Superior temporal gyrus (tissue), 1 donor: ENCODE results near the gene TNFRSF11A.

Experiments
- DNase-seq: peaks from one replicate; pipeline ENCODE4 v3.0.0-alpha.2; 2016; ENCODE audit errors: extremely low spot score

Gene TNFRSF11A

DNA sequence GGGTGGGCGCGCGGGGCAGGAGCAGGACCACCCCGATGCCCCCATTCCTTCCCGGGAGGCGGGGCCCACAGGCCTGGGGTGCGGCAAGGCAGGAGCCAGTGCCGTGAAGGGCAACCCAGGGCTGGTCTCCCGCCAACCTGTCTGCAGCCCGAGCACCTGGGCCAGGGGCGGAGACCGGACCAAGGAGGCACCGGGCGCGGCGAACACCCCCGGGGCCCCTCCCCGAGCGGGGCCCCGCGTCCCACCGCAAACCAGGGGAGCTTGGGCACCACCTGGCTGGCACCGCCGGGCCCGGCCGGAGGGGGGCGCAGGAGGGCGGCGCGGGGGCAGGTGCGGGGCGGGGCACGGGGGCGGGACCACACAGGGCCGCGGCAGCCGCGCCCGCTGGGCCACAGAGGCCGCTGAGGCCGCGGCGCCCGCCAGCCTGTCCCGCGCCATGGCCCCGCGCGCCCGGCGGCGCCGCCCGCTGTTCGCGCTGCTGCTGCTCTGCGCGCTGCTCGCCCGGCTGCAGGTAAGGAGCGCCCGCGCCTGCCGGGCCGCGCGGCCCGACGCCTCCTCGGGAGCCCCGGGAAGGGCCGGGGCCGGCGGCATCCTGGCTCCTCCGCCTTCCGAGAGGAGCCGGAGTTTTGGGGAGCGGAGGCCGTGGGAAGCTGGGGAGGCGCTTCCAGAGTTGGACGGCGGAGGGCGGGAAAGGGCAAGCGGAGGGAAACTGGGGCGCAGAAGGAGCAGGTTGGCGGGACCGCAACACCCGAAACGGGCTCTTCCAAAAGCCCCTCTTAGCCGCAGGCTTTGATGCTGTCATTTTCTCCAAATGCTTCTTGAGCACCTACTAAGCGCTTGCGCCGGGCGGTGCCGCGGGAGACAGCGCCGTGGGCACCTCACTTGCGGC lies at the start of gene TNFRSF11A:
Gene TNFRSF11A, plus strand, starts transcription at position 394 of the 889 bp plus-strand sequence. Its CDS starts 43 bp downstream, at position 437.
- DNase-seq: no peak

- no peak for DNase-seq
These were observed 48.1 kb upstream of the TNFRSF11A start for GRCh38 chr18:62277045-62277444.

DNA sequence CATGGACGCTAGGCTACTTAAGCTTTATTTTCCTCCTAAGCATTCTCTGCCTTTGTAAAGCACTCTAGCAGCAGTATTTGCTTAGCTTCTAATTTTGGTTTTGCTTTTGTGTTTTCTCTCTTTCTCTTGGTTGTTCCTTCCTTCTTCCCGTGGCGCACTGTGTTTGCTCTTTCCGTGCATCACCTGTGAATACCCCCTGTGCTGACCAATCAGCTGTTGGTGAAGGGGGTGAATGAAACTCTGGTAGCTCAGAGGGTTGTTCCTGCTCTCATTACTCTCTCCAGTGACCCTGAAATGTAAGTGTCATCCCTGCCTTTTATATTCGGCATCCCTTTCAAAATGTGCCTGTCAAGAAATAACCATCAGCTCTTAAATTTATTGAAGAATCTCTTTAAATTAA lies 45.5 kb upstream of the TNFRSF11A start:
- no peak for DNase-seq

DNA sequence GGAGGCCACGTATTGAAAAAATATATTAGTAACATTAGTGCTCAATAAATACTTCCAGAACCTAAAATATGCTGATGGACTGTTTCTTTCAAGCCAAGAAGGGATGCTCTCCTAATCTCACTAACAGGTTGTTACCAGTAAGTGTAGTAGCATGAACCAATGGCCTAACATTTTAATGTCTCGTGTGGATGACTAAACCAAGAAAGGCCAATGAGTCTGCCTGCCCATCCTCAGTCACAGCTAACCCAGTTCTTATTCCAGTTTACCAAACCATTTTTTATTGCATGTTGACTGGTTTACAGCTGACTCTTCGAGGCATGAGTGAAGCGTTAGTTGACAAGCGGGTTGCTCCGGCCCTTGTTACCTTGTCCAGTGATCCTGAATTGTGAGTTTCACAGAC lies 45.1 kb upstream of the TNFRSF11A start:
- DNase-seq: no peak

DNA sequence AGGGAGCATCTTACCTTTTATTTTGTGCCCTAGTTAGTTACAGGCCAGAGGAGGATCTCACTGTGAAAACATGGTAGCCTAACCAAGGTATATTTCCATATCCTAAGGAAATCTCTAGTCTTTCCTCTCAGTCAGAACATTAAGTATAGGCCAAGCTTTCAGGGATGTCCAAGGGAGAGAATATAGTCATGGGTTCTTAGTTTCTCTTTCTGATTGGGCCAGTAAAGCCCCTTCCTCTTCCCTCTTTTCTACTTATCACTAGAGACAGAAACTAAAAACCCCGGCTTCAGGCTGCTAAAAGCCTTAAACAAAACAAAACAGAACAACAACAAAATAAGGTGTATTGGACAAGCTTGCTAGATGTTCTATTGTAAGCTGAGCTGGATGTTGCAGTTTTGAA lies 44.3 kb upstream of the TNFRSF11A start:
- no peak for DNase-seq

DNA sequence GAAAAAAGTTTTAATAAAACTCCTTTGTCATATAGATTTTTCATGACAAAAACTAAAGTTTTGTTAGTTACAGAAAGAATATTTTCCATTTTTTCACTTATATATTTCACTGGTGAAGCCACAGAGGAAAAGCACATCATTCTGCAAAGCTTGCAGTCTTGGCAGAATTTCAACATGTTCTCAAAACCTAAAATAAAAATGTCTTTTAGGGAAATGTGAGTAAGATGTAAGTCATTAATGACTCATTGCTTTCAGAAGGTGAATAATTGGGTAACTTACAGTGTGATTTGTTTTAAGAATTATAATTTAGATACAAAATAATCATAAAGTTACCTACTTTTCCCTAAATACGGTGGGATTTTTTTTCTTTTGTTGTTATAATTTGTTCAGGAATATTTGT lies 43.4 kb upstream of the TNFRSF11A start:
- peak; percentile 53 for DNase-seq

DNA sequence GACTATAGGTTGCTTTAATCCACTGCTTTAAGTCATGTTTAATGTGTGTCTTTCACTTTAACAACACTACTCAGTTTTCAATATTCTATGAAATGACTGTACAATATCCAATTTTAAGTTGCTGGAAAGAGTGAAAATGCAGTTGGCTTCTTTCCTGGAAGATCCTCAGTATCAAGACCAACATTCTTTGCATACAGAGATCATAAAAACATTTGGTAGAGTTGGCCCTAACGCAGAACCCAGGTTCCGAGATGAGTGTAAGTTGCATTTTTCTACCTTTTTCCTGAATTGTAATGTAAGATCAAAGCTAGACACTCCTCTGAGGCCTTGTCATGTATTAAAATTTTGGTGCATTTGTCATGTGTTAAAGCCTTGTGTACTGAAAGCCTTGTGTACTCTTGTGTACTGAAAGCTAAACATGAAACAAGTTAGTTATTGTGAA lies 42.9 kb upstream of the TNFRSF11A start:
- DNase-seq: no peak

DNA sequence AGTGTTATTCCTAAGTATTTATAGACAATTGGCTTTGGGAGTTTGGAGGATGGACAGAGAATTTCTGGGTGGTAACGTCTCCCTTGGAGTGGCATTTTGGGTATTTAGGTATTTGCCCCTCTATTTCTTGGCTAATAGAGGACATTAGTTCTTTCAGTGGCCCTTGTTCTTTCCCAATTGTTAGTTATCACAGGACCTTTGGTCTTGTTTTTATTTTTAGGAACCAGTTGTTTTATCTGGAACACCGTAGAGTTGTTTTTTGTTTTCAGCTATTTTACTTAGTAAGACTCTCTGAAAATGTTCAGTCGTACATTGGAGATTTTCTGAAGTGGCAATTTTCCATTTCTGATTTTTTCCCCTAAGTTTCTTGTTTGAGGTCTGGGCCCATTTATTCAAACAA lies 40.5 kb upstream of the TNFRSF11A start:
- DNase-seq: no peak

DNA sequence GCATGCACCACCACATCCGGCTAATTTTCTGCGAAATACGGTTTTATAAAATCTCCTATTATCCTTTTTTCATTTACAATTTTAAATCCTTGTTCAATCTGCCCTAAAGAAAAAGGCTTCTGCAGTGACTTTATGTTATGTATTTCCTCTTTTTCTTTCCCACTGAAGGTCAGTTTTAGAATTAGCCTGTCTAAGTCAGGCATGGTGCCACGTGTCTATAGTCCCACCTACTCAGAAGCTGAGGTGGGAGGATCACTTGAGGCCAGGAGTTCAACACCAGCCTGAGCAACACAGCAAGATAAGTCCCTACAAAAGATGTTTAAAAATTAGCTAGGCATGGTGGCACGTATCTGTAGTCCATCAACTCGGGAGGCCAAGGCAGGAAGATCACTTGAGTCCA lies 39.8 kb upstream of the TNFRSF11A start:
- no peak for DNase-seq

DNA sequence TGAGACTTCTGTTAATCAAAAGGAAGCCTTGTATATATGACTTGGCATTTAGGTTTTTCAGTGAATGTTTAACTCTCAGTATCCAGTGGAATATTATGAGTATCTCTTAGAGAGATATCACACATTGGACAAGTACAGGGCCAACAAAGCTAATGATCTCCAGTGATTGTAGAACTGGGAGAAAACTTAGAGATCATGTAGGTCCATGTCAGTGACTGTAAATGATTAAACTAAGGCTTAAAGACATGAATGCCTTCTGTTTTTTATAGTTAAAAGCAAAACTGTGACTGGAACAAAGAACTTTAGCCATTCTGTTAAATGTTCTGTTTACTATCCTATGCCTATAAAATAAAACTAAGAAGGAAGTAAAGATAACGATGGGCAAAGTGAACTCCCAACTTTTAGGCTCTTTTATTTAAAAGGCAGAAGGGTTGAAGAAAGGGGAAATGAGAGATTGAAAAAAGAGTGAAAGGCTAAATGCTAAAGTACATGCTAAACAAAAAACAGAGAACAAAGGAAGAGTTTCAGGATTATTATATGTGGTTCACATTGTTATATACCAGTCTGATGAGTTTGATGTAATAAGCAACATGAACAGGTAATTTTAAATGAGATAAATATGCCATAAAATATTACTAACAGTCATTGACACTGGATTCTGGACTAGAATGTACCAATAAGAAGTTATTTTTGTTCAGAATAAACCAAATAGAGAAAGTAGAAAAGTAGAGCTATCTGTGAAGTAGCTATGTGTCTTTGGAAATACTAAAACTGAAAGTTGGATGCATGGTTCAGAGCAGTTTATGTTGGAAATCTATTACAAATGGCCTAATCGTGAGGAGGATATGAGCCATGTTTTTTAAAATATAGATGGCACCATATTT lies 37.1 kb upstream of the TNFRSF11A start:
- no peak for DNase-seq

DNA sequence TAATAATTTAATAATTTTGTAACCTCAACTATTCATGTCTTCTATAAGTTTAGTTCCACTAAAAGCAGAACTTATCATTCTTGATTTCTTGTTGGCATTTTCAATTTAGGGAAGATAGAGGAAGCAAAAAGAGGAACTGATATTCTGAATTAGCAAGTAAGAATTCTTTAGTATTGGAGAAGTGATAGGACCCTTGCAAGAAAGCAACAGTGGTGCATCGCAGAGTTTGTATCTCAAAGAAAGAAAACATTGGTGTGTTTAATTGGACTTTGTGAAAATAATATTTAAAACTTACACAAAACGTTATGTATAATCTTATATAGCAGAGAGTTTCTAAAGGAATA lies 36.5 kb upstream of the TNFRSF11A start:
- DNase-seq: no peak

GRCh38 chr18:62289047-62289446 lies 36.1 kb upstream of the TNFRSF11A start:
- no peak for DNase-seq

DNA sequence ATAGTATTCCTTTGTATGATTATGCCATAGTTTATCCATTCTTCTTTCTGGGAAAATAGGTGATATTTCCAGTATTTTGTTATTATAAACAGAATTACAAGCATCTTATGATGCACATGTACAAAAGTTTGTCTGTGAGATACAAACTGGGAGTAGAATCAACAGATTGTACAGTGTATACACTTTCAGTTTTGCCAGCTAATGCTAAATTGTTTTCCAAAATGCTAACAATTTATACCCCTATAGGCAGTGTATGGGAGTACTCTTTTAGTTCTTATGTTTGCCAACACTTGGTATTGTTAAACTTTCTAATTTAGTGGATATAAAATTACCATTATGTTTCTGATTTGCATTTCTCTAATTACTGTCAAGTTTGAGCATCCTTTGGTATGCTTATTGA lies 31.0 kb upstream of the TNFRSF11A start:
- no peak for DNase-seq

DNA sequence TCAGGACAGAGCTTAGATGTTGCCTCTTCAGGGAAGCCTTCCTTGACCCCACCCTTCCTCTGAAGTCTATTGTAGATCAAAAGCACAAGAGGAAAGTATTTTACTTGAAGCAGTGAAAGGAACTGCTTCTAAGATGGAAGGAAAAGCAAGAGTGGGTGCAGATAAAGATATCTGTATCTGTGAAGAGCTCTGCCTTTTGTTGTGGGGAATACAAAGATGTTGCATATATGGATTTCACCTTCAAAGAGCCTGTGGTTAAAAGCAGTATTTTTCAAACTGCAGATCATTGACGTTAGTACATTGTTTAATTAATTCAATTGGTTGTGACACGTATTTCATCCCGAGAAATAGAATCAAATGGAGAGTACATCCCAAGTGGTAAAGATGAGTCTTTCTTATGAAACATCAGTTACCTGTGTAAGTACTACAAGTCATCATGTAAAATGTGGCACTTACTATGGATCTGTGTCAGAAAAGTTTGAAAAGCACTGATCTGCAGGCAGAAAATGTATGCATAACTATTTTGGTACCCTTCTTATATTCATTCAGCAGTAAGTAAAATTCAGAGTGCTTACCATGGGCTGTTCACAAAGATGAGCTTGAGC lies 24.6 kb upstream of the TNFRSF11A start:
- no peak for DNase-seq

DNA sequence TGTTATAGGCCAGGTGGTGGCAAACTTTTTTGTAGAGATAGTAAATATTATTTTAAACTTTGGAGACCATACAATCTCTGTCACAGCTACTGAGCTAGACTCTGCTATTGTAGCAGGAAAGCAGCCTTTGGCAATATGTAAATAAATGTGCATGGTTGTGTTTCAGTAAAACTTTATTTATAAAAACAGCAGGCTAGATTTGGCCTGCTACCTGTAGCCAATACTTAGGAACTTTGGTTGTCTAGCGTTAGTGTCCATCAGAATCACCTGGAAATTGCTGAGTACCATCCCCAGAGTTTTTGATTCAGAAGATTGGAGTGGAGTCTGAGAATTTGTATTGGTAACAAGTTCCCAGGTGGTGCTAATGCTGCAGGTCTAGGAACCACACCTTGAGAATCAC lies 23.8 kb upstream of the TNFRSF11A start:
- no peak for DNase-seq

DNA sequence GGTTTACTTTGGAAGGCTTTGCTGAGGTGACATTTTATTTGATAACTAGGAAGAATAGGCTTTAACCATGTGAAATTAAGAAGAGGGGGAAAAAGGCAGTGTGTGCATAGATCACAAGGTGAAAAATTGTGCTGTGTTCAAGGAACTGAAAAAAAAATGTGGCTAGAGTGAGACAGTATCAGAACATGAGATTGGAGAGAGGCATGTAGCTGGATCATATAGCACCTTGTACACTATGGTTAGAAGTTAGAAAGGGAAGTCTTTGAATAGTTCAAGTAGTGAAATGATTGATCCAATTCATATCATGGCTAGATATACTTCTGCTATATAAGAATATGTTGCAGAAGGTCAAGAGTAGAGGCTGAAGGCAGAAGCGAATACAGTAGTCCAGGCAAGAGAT lies 12.3 kb upstream of the TNFRSF11A start:
- DNase-seq: no peak

DNA sequence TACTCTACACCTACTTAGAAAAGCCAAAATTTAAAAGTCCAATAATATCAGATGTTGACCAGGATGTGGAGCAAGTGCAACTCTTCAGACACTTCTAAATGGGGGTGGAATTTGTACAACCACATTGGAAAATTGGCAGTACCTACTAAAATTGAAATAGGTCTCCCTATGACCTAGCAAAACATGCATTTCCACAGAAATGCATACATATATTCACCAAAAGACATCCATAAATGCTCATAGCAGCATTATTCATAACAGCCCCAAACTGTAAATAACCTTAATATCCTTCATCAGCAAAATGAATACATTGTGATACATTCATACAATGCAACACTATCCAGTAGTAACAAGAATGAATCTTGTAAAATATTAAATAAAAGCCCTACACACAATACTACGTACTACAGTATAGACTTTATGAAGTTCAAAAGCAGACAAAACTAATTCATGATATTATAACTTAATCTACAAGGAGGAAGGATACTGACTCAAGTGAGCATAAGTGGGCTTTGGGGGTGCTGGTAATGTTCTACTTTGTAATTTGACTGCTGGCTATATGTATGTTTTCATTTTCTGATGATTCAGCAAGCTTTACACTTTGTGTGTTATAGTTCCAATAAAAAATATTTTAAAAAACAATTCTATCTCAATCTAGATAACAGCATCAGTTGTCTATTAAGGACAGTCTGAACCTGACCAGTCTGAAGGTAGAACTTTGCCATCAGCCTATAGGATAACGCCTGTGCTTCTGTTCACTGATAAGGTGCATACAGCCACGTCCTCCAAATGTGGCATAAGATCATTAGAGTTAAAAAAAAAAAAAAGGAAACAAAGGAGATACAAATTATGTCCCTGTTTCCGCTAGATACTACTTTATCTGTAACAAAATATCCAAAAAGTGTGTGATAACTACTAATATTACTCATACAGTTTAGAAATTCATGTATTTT lies 6.6 kb upstream of the TNFRSF11A start:
- no peak for DNase-seq

DNA sequence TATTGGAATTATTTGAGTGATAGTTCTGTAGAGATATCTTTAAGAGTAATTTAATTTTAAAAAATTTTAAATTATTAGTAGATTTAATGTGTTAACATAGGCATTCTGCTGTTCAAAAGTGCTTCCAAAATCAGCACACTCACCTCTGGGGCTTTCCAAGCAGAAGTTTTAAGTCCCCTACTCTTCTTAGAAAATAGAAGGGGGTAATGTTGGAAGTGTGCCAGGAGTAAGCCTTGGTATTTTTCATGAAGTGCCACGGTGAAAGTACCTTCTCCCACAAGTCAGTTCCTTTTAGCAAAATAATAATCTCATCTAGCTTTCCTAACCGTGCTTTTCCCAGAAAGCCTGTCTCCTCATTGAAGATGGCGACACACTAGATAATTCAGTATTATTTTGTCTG lies 3.9 kb upstream of the TNFRSF11A start:
- DNase-seq: no peak

GRCh38 chr18:62323483-62324180 lies 1.5 kb upstream of the TNFRSF11A start:
- DNase-seq: no peak

GRCh38 chr18:62324181-62324828 lies 805 bp upstream of the TNFRSF11A start:
- DNase-seq: no peak
